ENCODE results near the gene MTERF4.

- TF ChIP-seq EZH2phosphoT487 (IDR thresholded peaks at IDR 0.05; ENCODE audit: low read length) (no peak), CTCF (IDR thresholded peaks at IDR 0.05; ENCODE audit: low read length) (no peak)
Measured at GRCh38 chr2:241081643-241082340, 20.3 kb downstream of the MTERF4 start.

Data from MM.1S (cell line).